ENCODE data around the gene PLD1. TPM values are rescaled to one million over a fixed set of nuclear protein-coding genes. Genes with fewer than 3 reads are reported as not detected.
A peak's percentile ranks its signal among the peaks of the same experiment; 100 is the strongest.

The PLD1 gene
- total RNA-seq, 6 experiments from 2014 or later = 13.3 to 29.9 (median 18.5) TPM

DNA sequence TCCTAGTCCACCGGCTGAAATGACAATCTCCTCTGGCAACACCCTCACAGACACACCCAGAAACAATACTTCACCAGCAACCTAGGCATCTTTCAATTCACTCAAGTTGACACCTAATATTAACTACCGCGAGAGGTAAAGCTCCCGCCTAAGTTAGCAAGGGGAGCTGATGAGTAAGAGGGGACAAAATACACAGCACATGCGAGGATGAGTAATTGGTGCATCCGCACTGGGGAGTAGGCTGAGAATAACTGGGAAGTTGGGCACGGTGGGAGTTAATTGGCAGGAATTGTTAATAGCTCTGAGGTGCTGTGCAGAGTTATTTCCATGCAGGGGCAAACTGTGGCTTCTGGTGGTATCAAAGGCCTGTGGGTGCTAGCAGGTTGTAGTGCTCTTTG lies 14.5 kb upstream of the PLD1 start:
- ATAC-seq (no peak), DNase-seq (no peak)
- WGBS (ENCODE audit: insufficient coverage, low coverage, low lambda C conversion rate, missing lambda C conversion rate) = 86% methylated on average over 6 of the region's 7 CpGs
- Histone ChIP-seq H3K36me3 (no peaks in the 10 kb centered on the region), H3K27me3 (no peaks in the 10 kb centered on the region), H3K9me3 (no peaks in the 10 kb centered on the region), H3K4me3 (no peak overlapping the region), H3K27ac (peak overlapping the region in 1 of 3 donors; percentile 69), H3K4me1 (peaks cover 0 to 18% (median 8%) of the 10 kb centered on the region in 4 donors)
- intact Hi-C loops (cut with DNase I) = no loop called here
- no peak for TF ChIP-seq POLR2A (IDR thresholded peaks at IDR 0.05)
- TF ChIP-seq, protein P1, sequence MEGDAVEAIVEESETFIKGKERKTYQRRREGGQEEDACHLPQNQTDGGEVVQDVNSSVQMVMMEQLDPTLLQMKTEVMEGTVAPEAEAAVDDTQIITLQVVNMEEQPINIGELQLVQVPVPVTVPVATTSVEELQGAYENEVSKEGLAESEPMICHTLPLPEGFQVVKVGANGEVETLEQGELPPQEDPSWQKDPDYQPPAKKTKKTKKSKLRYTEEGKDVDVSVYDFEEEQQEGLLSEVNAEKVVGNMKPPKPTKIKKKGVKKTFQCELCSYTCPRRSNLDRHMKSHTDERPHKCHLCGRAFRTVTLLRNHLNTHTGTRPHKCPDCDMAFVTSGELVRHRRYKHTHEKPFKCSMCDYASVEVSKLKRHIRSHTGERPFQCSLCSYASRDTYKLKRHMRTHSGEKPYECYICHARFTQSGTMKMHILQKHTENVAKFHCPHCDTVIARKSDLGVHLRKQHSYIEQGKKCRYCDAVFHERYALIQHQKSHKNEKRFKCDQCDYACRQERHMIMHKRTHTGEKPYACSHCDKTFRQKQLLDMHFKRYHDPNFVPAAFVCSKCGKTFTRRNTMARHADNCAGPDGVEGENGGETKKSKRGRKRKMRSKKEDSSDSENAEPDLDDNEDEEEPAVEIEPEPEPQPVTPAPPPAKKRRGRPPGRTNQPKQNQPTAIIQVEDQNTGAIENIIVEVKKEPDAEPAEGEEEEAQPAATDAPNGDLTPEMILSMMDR (IDR thresholded peaks at IDR 0.05) = no peak

DNA sequence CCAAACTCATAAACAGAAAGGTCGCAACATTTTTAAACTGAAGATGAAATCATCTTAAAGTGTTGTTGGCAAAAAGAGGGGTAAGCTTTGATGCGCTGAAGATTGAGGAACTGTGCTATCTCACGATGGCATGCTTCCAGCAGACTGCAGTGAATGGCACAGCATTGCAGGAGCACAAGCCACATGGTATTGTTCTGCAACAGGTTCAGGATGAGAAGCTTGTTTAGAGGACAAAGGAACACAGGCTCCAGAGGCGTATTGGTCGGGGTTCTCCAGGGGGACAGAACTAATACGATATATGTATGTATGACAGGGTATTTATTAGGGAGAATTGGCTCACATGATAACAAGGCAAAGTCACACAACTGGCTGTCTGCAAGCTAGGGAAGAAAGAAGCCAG lies 13.8 kb upstream of the PLD1 start:
- intact Hi-C loops (cut with DNase I) = no loop called here
- 54% methylated on average over 3 of the region's 6 CpGs for WGBS (ENCODE audit: insufficient coverage, low coverage, low lambda C conversion rate, missing lambda C conversion rate)
- TF ChIP-seq, protein P1 (IDR thresholded peaks at IDR 0.05) = no peak
- TF ChIP-seq POLR2A (IDR thresholded peaks at IDR 0.05) = no peak
- Histone ChIP-seq H3K9me3 (no peaks in the 10 kb centered on the region), H3K27ac (no peak overlapping the region), H3K27me3 (no peaks in the 10 kb centered on the region), H3K36me3 (no peaks in the 10 kb centered on the region), H3K4me1 (peaks cover 0 to 11% (median 4%) of the 10 kb centered on the region in 4 donors), H3K4me3 (no peak overlapping the region)
- ATAC-seq (peak in 3 of 4 donors; percentile 22 to 33 (median 32)), DNase-seq (no peak)

DNA sequence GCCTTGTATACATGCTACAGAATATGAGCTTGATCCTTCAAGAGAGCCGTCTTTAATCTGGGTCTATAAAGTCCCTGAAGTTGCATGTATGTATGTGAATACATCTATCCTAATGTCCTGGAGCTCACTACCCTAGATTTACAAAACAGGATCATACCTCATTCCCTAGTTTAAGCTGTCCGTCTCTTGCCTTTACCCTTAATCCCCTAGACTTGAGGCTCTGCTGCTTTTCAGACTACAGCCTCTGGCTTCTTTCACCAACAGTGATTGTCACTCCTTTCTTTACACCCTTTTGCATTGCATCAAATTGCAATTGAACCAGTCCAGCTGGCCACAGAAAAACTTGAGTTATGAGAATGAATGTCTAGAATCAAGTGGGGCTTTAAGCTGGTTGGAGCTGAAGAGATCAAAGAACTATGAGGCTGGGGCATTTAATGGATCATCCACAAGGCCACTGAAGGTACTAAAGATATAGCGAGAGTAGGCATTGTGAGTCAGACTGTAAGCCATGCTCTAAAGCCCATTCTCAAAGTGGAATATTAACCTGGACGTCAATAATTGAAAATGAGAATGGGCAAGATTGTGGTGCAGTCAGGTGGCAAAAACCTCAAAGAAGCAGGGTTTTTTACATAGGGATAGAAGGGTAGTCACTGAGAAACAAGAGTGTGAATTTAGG lies 12.3 kb upstream of the PLD1 start:
- H3K27me3 ChIP-seq = no peaks in the 10 kb centered on the region
- peaks cover 0 to 7% (median 3%) of the 10 kb centered on the region in 4 donors for H3K4me1 ChIP-seq
- ATAC-seq (peak in 2 of 4 donors; percentile 20 to 49), DNase-seq (no peak)
- H3K27ac ChIP-seq = no peak overlapping the region
- no peaks in the 10 kb centered on the region for H3K36me3 ChIP-seq
- H3K4me3 ChIP-seq = no peak overlapping the region
- WGBS (ENCODE audit: insufficient coverage, low coverage, low lambda C conversion rate, missing lambda C conversion rate) = 40% methylated on average over 4 of the region's 4 CpGs
- TF ChIP-seq, protein P1 (IDR thresholded peaks at IDR 0.05) = no peak
- no peak for TF ChIP-seq POLR2A (IDR thresholded peaks at IDR 0.05)
- H3K9me3 ChIP-seq = no peaks in the 10 kb centered on the region
- intact Hi-C loops (cut with DNase I) = no loop called here

DNA sequence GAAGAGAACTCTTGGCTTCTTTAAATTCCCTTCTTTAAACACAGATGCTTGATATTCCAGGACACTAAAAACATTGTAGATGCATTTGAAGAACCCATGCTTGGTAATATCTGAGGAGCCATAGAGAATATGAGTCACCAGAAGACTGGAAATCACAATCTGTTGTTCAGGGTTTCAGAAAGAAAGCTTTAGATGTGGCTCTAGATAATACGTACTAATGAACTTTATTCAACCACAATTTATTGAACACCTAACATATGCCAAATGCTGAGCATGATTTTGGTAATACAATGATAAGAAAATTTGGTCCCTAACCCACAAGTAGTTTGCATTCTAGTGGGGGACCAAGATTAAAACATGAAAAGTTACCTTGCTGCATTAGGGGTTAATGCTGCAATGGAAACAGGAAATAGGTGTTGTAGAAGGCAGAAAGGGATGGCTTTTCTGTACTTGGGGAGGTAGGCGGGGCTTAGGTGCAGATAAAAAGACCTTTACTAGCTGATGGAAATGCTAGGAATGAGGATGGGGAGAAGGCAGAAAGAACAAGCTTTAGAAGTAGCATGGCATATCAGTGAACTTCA lies 11.6 kb upstream of the PLD1 start:
- H3K4me3 ChIP-seq = no peak overlapping the region
- ATAC-seq = no peak
- intact Hi-C loops (cut with DNase I) = no loop called here
- H3K9me3 ChIP-seq = no peaks in the 10 kb centered on the region
- no peak overlapping the region for H3K27ac ChIP-seq
- no peaks in the 10 kb centered on the region for H3K27me3 ChIP-seq
- peaks cover 0 to 7% (median 3%) of the 10 kb centered on the region in 4 donors for H3K4me1 ChIP-seq
- no peaks in the 10 kb centered on the region for H3K36me3 ChIP-seq
- TF ChIP-seq, protein P1 (IDR thresholded peaks at IDR 0.05) = no peak
- TF ChIP-seq POLR2A (IDR thresholded peaks at IDR 0.05) = no peak
- DNase-seq = no peak
- 63% methylated on average over 2 of the region's 2 CpGs for WGBS (ENCODE audit: insufficient coverage, low coverage, low lambda C conversion rate, missing lambda C conversion rate)

Measured in right lobe of liver (tissue), 6 donors.